ENCODE results near the gene WSB2.

WSB2 gene

GRCh38 chr12:117986705-117987469 is 74.1 kb downstream of the WSB2 start:
- Histone ChIP-seq H3K27ac (ENCODE audit: low read depth, low read length, severe bottlenecking) (no peak overlapping the region), H3K9me3 (ENCODE audit: control insufficient read depth, low read length) (no peaks in the 10 kb centered on the region), H3K36me3 (ENCODE audit: control insufficient read depth, insufficient read depth, low read length) (no peaks in the 10 kb centered on the region), H3K4me3 (ENCODE audit: extremely low read depth, insufficient read depth, low read length, poor library complexity, severe bottlenecking) (no peak overlapping the region), H3K4me1 (ENCODE audit: control insufficient read depth, insufficient read depth, low read length, poor library complexity, severe bottlenecking) (no peaks in the 10 kb centered on the region)
- WGBS, 2 experiments (ENCODE audit: insufficient coverage in 2 of 2) = 66 to 100% methylated on average over 2 to 3 of the region's 4 CpGs

- no peaks in the 10 kb centered on the region for H3K4me1 ChIP-seq (ENCODE audit: control insufficient read depth, insufficient read depth, low read length, poor library complexity, severe bottlenecking)
- 100% methylated on average over 2 of the region's 2 CpGs; no CpG with 5 or more reads in 1 of the 2 experiments for WGBS, 2 experiments (ENCODE audit: insufficient coverage in 2 of 2)
- H3K36me3 ChIP-seq (ENCODE audit: control insufficient read depth, insufficient read depth, low read length) = no peaks in the 10 kb centered on the region
- H3K4me3 ChIP-seq (ENCODE audit: extremely low read depth, insufficient read depth, low read length, poor library complexity, severe bottlenecking) = no peak overlapping the region
- H3K27ac ChIP-seq (ENCODE audit: low read depth, low read length, severe bottlenecking) = no peak overlapping the region
- no peaks in the 10 kb centered on the region for H3K9me3 ChIP-seq (ENCODE audit: control insufficient read depth, low read length)
Observed at GRCh38 chr12:117985182-117985581, 75.8 kb downstream of the WSB2 start.
